GM12892 (cell line): ENCODE data around the gene GRAP.

Source experiments
- DNase-seq: peaks from one replicate; pipeline ENCODE4 v3.0.0; 2011; ENCODE audit not compliant: insufficient read length
- FAIRE-seq: peaks from 2 replicates; lab custom pipeline; 2011; peaks lifted over from hg19 to GRCh38; lab: Jason Lieb, UNC
- POLR2A ChIP-seq: IDR thresholded peaks from 2 replicates; pipeline ENCODE4 v1.6.1; 2011; ENCODE audit warnings: low read depth, low read length, control low read depth
- POLR2AphosphoS5 ChIP-seq: IDR thresholded peaks from 2 replicates; pipeline ENCODE4 v1.6.1; 2011; ENCODE audit warnings: low read depth, low read length, control low read depth
- TAF1 ChIP-seq: IDR thresholded peaks from 2 replicates; pipeline ENCODE4 v1.6.1; 2011; ENCODE audit warnings: low read depth, mild to moderate bottlenecking, control low read depth, low read length, borderline replicate concordance

Gene GRAP

GRCh38 chr17:18999911-19000310 is 46.8 kb downstream of the GRAP start:
- DNase-seq = no peak
- TF ChIP-seq POLR2AphosphoS5 = no peak
- TF ChIP-seq TAF1 = no peak
- no peak for TF ChIP-seq POLR2A
- no peak for FAIRE-seq

DNA sequence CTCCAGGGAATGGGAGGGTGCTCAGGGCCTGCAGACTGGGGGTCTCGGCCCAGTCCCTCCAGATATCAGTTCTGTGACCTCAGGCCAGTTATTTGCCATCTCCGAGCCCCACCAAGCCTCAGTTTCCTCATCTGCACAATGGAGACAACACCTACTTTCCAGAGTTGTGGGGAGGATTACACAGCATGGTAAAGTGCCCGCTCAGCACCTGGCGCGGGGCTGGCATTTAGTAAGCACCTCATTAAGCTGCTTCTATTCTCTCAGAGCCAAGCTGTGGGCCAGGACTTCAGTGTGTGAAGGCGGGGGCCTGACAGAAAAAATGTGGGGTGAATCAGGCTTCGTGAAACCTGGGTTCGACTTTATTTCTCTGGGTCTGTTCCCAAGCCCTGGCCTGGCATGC is 47.4 kb downstream of the GRAP start:
- DNase-seq (no peak), FAIRE-seq (no peak)
- TF ChIP-seq POLR2A (no peak), TAF1 (no peak), POLR2AphosphoS5 (no peak)

- FAIRE-seq = no peak
These were observed 49.0 kb downstream of the GRAP start for GRCh38 chr17:18997650-18998196.

GRCh38 chr17:18996458-18996857 is 50.3 kb downstream of the GRAP start:
- no peak for TF ChIP-seq TAF1
- TF ChIP-seq POLR2A = no peak
- TF ChIP-seq POLR2AphosphoS5 = no peak
- DNase-seq (no peak), FAIRE-seq (no peak)

More at GRCh38 chr17:18997650-18998196, 49.0 kb downstream of the GRAP start:
- no peak for TF ChIP-seq POLR2AphosphoS5
- TF ChIP-seq TAF1 = no peak
- TF ChIP-seq POLR2A = no peak
- no peak for DNase-seq

DNA sequence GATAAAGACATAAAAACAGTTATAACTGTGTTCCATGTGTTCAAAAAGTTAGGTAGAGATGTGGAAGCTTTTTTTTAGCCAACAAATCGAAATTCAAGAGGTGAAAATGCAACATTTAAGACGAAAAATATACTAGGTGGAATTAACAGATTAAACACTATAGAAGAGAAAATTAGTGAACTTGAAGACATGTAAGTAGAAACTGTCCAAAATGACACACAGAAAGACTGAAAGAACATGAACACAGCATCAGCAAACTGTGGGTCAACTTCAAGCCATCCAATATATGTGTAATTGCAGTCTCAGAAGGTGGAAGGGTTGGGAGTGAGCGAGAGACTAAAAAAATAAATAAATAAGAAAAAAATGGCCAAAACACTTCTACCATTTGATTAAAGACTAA is 51.5 kb downstream of the GRAP start:
- FAIRE-seq (no peak), DNase-seq (no peak)
- TF ChIP-seq TAF1 (no peak), POLR2A (no peak), POLR2AphosphoS5 (no peak)

DNA sequence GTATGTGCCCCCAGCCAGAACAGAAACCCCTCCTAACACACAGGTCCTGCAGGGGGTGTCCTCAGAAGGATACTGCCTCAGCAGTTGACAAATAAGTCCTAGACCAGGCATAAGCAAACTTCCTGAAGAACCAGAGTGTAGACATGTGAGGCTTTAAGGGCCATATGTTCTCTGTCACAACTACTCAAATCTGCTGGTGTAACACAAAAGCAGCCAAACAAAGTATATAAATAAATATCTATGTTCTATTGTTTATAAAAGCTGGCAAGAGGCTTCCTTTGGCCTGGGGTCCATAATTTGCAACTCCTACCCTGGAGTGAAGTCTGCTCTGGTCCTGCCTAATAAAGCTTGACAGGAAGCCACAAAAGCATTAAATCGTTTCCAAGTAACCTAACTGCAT is 52.1 kb downstream of the GRAP start:
- no peak for DNase-seq
- TF ChIP-seq TAF1 (no peak), POLR2AphosphoS5 (no peak), POLR2A (no peak)
- no peak for FAIRE-seq

GRCh38 chr17:18993905-18994526 is 52.7 kb downstream of the GRAP start:
- DNase-seq = no peak
- TF ChIP-seq TAF1 (no peak), POLR2A (no peak), POLR2AphosphoS5 (no peak)
- FAIRE-seq = no peak

- TF ChIP-seq TAF1 (no peak), POLR2AphosphoS5 (no peak), POLR2A (no peak)
- DNase-seq (no peak), FAIRE-seq (no peak)
These were observed 54.2 kb downstream of the GRAP start for GRCh38 chr17:18992454-18993130.

GRCh38 chr17:18991531-18992315 is 55.0 kb downstream of the GRAP start:
- DNase-seq = no peak
- FAIRE-seq = no peak
- no peak for TF ChIP-seq TAF1
- TF ChIP-seq POLR2A = no peak
- no peak for TF ChIP-seq POLR2AphosphoS5

- DNase-seq (no peak), FAIRE-seq (no peak)
- TF ChIP-seq POLR2AphosphoS5 = no peak
- TF ChIP-seq POLR2A = no peak
- TF ChIP-seq TAF1 = no peak
These were observed 56.4 kb downstream of the GRAP start for GRCh38 chr17:18990331-18990730.

GRCh38 chr17:18988546-18989173 is 58.1 kb downstream of the GRAP start:
- FAIRE-seq (no peak), DNase-seq (no peak)
- TF ChIP-seq TAF1 = no peak
- no peak for TF ChIP-seq POLR2AphosphoS5
- no peak for TF ChIP-seq POLR2A
